ENCODE measurements around the gene CDK11B.

GRCh38 chr1:1684031-1684681 lies 25.4 kb upstream of the CDK11B start:
- TF ChIP-seq CTCF (optimal IDR thresholded peaks at IDR 0.05 in 1 of 3, IDR thresholded peaks at IDR 0.05 in 1 of 3, conservative IDR thresholded peaks at IDR 0.05 in 1 of 3; ENCODE audit: extremely low read depth in 1 of 3, insufficient read depth in 2 of 3, low read length in 3 of 3) (no peak), EZH2 (IDR thresholded peaks at IDR 0.05; ENCODE audit: low read length) (no peak)
